Stimulated activated effector memory CD8-positive, alpha-beta T cell treated with anti-CD3 and anti-CD28 coated beads, Interleukin-12 subunit alpha, Interleukin-12 subunit beta, amount 100 ng/mL, for 72 hours (primary cell): Measurements from ENCODE around the gene MDGA2.
"Not testable (repeated sequence)": the region's sequence is repeated elsewhere in the genome, so short reads cannot be mapped to it uniquely, and the experiment has no call there.

ENCODE experiments used
- ATAC-seq: fragments of 150-1000 bp; cut with Tn5 transposase; 2 replicates; pipeline ENCODE4 v1.10.0; 2021
- DNase-seq, 2 donors: peaks; one replicate each; pipeline ENCODE4 v3.0.0; 2021 to 2022; ENCODE audit warnings: low spot score in 2 of 2
- H3K27ac Mint-ChIP-seq: one replicate; pipeline ENCODE4 v1.8.0; 2022; ENCODE audit warnings: mild to moderate bottlenecking, mixed read lengths
- H3K36me3 Mint-ChIP-seq: one replicate; pipeline ENCODE4 v1.8.0; 2022; ENCODE audit warnings: mild to moderate bottlenecking, mixed read lengths
- H3K4me1 Mint-ChIP-seq: one replicate; pipeline ENCODE4 v1.8.0; 2022; ENCODE audit warnings: mixed read lengths
- H3K4me3 Mint-ChIP-seq: one replicate; pipeline ENCODE4 v1.8.0; 2022; ENCODE audit warnings: mild to moderate bottlenecking, mixed read lengths
- H3K9me3 Mint-ChIP-seq: one replicate; pipeline ENCODE4 v1.8.0; 2022; ENCODE audit warnings: mixed read lengths

The MDGA2 gene

GRCh38 chr14:47658041-47658440, 17.4 kb downstream of the MDGA2 start:
- peaks cover 6% of the 10 kb centered on the region for H3K9me3 Mint-ChIP-seq
- no peaks in the 10 kb centered on the region for H3K36me3 Mint-ChIP-seq
- no peak for DNase-seq
- no peaks in the 10 kb centered on the region for H3K4me1 Mint-ChIP-seq
- no peak overlapping the region for H3K4me3 Mint-ChIP-seq
- no peak for ATAC-seq
- no peak overlapping the region for H3K27ac Mint-ChIP-seq

- DNase-seq, result no peak
- Mint-ChIP-seq H3K27ac (no peak overlapping the region), H3K9me3 (peaks cover 4% of the 10 kb centered on the region), H3K36me3 (no peaks in the 10 kb centered on the region), H3K4me1 (no peaks in the 10 kb centered on the region), H3K4me3 (no peak overlapping the region)
- no peak for ATAC-seq
These were observed 18.3 kb downstream of the MDGA2 start for GRCh38 chr14:47657143-47657542.

GRCh38 chr14:47651337-47651736, 24.1 kb downstream of the MDGA2 start:
- no peak overlapping the region for H3K4me3 Mint-ChIP-seq
- no peaks in the 10 kb centered on the region for H3K36me3 Mint-ChIP-seq
- DNase-seq (no peak), ATAC-seq (no peak)
- no peak overlapping the region for H3K27ac Mint-ChIP-seq
- peaks cover 9% of the 10 kb centered on the region for H3K9me3 Mint-ChIP-seq
- no peaks in the 10 kb centered on the region for H3K4me1 Mint-ChIP-seq

- Mint-ChIP-seq H3K4me1 (no peaks in the 10 kb centered on the region), H3K36me3 (no peaks in the 10 kb centered on the region), H3K4me3 (no peak overlapping the region), H3K27ac (no peak overlapping the region), H3K9me3 (peaks cover 22% of the 10 kb centered on the region)
- ATAC-seq, result no peak
- no peak for DNase-seq
These were observed 37.7 kb downstream of the MDGA2 start for GRCh38 chr14:47637753-47638152.

- H3K27ac Mint-ChIP-seq, result no peak overlapping the region
- ATAC-seq, result no peak
- H3K36me3 Mint-ChIP-seq, result no peaks in the 10 kb centered on the region
- H3K4me1 Mint-ChIP-seq, result no peaks in the 10 kb centered on the region
- no peak overlapping the region for H3K4me3 Mint-ChIP-seq
- DNase-seq, result no peak
- H3K9me3 Mint-ChIP-seq, result peaks cover 18% of the 10 kb centered on the region
These were observed 49.0 kb downstream of the MDGA2 start for GRCh38 chr14:47626151-47627035.

- not testable (repeated sequence) for H3K4me1 Mint-ChIP-seq, H3K36me3 Mint-ChIP-seq, H3K27ac Mint-ChIP-seq, DNase-seq, ATAC-seq, H3K4me3 Mint-ChIP-seq
- H3K9me3 Mint-ChIP-seq, result peaks cover 20% of the 10 kb centered on the region
These were observed 51.3 kb downstream of the MDGA2 start for GRCh38 chr14:47624126-47624525.

- Mint-ChIP-seq H3K27ac (no peak overlapping the region), H3K36me3 (no peaks in the 10 kb centered on the region), H3K4me1 (no peaks in the 10 kb centered on the region), H3K4me3 (no peak overlapping the region), H3K9me3 (peaks cover 19% of the 10 kb centered on the region)
- ATAC-seq, result no peak
- DNase-seq, result no peak
These were observed 56.0 kb downstream of the MDGA2 start for GRCh38 chr14:47619392-47619791.

- Mint-ChIP-seq H3K9me3 (peaks cover 25% of the 10 kb centered on the region), H3K4me3 (no peak overlapping the region), H3K27ac (no peak overlapping the region), H3K36me3 (no peaks in the 10 kb centered on the region), H3K4me1 (no peaks in the 10 kb centered on the region)
- DNase-seq (no peak), ATAC-seq (no peak)
These were observed 68.8 kb downstream of the MDGA2 start for GRCh38 chr14:47606566-47606965.

- ATAC-seq (no peak), DNase-seq (no peak)
- H3K27ac Mint-ChIP-seq, result no peak overlapping the region
- H3K4me3 Mint-ChIP-seq, result no peak overlapping the region
- H3K4me1 Mint-ChIP-seq, result no peaks in the 10 kb centered on the region
- no peaks in the 10 kb centered on the region for H3K36me3 Mint-ChIP-seq
- peaks cover 11% of the 10 kb centered on the region for H3K9me3 Mint-ChIP-seq
These were observed 78.5 kb downstream of the MDGA2 start for GRCh38 chr14:47596860-47597259.

- no peak overlapping the region for H3K27ac Mint-ChIP-seq
- H3K9me3 Mint-ChIP-seq, result peaks cover 11% of the 10 kb centered on the region
- no peaks in the 10 kb centered on the region for H3K4me1 Mint-ChIP-seq
- ATAC-seq (no peak), DNase-seq (no peak)
- no peak overlapping the region for H3K4me3 Mint-ChIP-seq
- H3K36me3 Mint-ChIP-seq, result no peaks in the 10 kb centered on the region
These were observed 79.2 kb downstream of the MDGA2 start for GRCh38 chr14:47596232-47596631.

- Mint-ChIP-seq H3K9me3 (peaks cover 11% of the 10 kb centered on the region), H3K27ac (no peak overlapping the region), H3K36me3 (no peaks in the 10 kb centered on the region), H3K4me3 (no peak overlapping the region), H3K4me1 (no peaks in the 10 kb centered on the region)
- no peak for ATAC-seq
- no peak for DNase-seq
These were observed 79.9 kb downstream of the MDGA2 start for GRCh38 chr14:47595552-47595951.

- H3K4me1 Mint-ChIP-seq, result no peaks in the 10 kb centered on the region
- H3K9me3 Mint-ChIP-seq, result peaks cover 10% of the 10 kb centered on the region
- DNase-seq (no peak), ATAC-seq (no peak)
- H3K36me3 Mint-ChIP-seq, result no peaks in the 10 kb centered on the region
- no peak overlapping the region for H3K4me3 Mint-ChIP-seq
- H3K27ac Mint-ChIP-seq, result no peak overlapping the region
These were observed 84.5 kb downstream of the MDGA2 start for GRCh38 chr14:47590767-47591495.

- DNase-seq, result no peak
- H3K27ac Mint-ChIP-seq, result no peak overlapping the region
- H3K4me3 Mint-ChIP-seq, result no peak overlapping the region
- no peak for ATAC-seq
- H3K9me3 Mint-ChIP-seq, result peaks cover 14% of the 10 kb centered on the region
- no peaks in the 10 kb centered on the region for H3K4me1 Mint-ChIP-seq
- no peaks in the 10 kb centered on the region for H3K36me3 Mint-ChIP-seq
These were observed 90.0 kb downstream of the MDGA2 start for GRCh38 chr14:47585447-47585846.

- Mint-ChIP-seq H3K4me1 (no peaks in the 10 kb centered on the region), H3K4me3 (no peak overlapping the region), H3K27ac (no peak overlapping the region), H3K36me3 (no peaks in the 10 kb centered on the region), H3K9me3 (peaks cover 20% of the 10 kb centered on the region)
- no peak for ATAC-seq
- DNase-seq, result no peak
These were observed 108.1 kb downstream of the MDGA2 start for GRCh38 chr14:47567273-47567672.

GRCh38 chr14:47557894-47558293, 117.5 kb downstream of the MDGA2 start:
- no peak overlapping the region for H3K27ac Mint-ChIP-seq
- H3K9me3 Mint-ChIP-seq, result peaks cover 16% of the 10 kb centered on the region
- no peaks in the 10 kb centered on the region for H3K4me1 Mint-ChIP-seq
- DNase-seq, result no peak
- no peak overlapping the region for H3K4me3 Mint-ChIP-seq
- no peak for ATAC-seq
- no peaks in the 10 kb centered on the region for H3K36me3 Mint-ChIP-seq

- no peak for ATAC-seq
- H3K9me3 Mint-ChIP-seq, result peaks cover 11% of the 10 kb centered on the region
These were observed 120.1 kb downstream of the MDGA2 start for GRCh38 chr14:47555333-47555732.

More at GRCh38 chr14:47555333-47555732, 120.1 kb downstream of the MDGA2 start:
- no peaks in the 10 kb centered on the region for H3K4me1 Mint-ChIP-seq
- no peak for DNase-seq
- no peak overlapping the region for H3K4me3 Mint-ChIP-seq
- no peak overlapping the region for H3K27ac Mint-ChIP-seq
- no peaks in the 10 kb centered on the region for H3K36me3 Mint-ChIP-seq
